GM18511 (cell line): Measurements from ENCODE around the gene LCE1A.

Experiments used
- ATAC-seq: cut with Tn5 transposase; IDR thresholded peaks from one replicate; pipeline ENCODE4 v1.9.1; 2021; ENCODE audit warnings: mild to moderate bottlenecking, moderate library complexity; ENCODE audit not compliant: unreplicated experiment

The LCE1A gene, protein sequence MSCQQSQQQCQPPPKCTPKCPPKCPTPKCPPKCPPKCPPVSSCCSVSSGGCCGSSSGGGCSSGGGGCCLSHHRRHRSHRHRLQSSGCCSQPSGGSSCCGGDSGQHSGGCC

DNA sequence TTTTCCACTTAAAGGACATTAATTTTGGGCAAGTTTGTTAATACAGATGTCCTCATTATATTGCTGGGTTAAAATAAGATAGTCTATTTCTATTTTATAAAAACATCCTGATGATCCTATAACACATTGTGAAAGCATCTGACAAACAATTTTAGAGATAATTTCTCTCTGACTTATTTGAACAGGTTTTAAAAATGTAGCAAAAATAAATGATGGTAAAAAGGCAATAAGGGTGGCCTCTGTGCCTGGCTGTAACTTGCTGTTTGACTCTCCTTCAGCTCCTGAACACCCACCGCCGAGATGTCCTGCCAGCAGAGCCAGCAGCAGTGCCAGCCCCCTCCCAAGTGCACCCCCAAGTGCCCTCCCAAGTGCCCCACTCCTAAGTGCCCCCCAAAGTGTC is at the start of gene LCE1A:
LCE1A (plus strand) TSS at position 301 of the 400 bp plus-strand sequence; CDS start at position 301, 0 bp downstream.
- no peak for ATAC-seq

DNA sequence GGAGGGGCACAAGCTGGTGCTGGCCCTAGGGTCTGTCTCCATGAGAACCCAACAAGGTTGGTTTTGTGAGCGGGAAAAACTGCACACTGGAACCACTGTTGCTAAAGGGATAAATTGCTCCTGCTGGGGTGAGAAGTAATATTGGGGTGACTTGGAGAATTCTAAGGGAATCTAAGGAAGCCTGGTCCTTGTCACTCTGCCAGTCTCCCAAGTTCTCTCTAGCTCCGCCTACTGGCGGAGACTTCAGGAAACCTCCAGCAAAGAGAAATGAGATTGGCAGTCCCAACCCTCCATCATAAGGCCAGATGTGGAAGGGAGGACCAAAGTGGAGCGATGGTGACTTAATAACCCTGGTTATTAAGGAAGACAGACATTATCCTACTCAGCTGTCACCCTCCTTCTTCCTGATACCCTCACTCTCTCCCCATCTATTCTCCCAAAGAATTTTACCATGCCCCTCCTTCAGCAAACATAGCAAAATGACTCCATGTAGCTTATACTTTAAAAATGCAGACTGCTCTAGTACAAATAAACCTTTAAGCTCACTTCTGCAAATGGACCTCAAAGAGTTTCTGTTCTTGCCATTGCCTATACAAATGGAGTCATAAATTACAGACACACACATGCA is 49.6 kb upstream of the LCE1A start:
- no peak for ATAC-seq

DNA sequence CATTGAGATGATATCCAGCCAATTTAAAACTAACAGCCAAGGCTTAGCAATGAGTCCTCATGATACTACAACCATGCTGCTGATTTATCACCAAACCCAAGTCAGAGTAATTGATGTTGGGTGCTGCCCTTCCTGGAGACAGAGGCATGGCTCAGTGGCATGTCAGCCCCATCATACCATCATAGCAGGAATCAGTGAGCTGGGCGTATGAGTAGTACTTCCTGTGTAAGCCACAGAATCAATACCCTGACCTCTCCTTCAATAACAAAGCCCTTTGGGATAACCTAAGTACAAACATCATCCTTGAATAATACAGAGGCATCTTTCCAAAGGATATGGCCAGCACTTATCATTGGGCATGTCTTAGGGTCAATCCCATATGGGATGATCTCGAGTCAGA is 44.2 kb upstream of the LCE1A start:
- no peak for ATAC-seq

DNA sequence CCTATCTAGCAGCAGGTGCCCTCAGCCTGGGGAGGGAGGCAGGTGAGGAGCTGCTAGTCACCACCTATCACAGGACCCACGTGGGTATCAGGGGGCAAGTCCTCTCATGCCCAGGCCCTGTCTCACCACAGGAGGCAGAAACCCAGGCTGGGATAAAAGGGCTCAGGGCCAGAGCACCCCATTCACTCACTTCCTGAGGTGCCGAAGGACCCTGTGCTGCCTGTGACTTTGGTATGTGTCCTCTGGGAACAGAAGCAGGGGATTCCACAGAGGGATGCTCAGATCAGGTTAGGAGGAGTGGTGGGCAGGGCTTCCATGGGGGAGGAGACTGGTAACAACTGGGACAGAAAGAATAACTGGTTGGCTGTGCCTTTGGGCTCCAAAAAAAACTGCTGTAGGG is 41.2 kb upstream of the LCE1A start, which contains the start of gene LCE1E:
LCE1E (plus strand) TSS at position 181 of the 400 bp plus-strand sequence. CDS start 1,043 bp downstream, outside the sequence.
- no peak for ATAC-seq

DNA sequence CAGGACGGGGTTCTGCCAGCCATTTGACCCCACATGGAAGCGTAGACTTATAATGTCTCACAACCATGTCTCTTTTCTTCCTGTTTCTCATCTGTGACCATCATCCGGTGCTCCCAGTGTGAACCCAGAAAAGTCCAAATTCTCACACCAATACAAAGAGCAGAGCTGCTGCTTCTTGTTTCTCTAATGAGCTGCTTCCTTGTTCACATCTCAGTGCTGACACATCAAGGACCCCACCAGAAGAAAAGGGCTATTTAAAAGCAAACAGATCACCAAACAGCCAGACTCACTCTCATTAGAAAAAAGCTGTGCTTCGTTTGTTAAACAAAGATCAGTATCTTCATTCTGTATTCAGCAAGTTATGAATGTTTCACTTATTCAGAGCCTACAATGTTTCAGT is 31.6 kb upstream of the LCE1A start:
- ATAC-seq, result no peak

DNA sequence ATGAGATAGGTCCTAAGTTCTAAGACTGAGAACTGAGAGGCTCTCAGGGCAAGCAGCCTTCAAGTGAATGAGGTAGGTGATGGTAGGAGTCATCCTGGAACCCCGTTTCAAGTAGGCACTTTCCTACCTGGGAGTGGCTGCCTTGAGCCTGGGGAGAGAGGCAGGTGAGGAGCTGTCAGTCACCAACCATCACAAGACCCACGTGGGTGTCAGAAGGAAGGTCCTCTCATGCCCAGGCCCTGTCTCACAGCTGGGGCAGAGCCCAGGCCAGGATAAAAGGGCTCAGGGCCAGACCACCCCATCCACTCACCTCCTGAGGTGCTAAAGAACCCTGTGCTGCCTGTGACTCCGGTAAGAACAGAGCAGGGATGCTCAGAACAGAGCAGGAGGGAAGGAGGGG is 30.9 kb upstream of the LCE1A start, which contains the start of gene LCE1D:
LCE1D (plus strand) TSS at position 301 of the 400 bp plus-strand sequence. CDS start 1,074 bp downstream, outside the sequence.
- ATAC-seq, result no peak

DNA sequence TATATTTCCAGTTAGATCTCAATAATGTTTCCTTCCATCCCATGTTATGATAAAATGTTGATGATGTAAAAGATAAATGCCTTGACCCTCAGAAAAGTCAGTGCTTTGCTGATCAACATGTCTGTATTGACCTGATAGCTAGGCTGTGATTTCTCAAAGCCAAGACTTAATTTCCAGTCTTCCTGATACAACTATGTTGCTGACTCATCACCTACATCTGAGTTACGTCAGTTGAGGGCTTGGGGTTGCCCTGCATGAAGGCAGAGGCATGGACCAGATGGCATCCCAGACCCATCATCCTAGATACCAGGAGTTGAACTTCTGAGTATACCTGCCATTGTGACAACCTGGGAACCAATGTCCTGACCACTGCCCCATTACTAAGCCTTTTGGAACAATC is 25.9 kb upstream of the LCE1A start:
- no peak for ATAC-seq

DNA sequence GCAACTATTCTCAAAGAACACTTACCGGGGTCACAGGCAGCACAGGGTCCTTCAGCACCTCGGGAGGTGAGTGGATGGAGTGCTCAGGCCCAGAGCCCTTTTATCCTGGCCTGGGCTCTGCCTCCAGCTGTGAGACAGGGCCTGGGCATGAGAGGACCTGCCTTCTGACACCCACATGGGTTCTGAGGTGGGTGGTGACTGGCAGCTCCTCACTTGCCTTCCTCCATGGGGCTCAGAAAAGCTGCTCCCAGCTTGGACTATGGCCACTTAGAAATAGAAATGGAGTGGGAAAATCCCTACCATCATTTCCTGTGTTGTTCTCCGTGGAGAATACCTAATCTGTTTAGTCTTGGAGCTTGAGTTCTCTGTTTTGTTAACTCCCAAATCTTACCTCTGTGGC is 20.7 kb upstream of the LCE1A start, which contains the start of gene LCE1C:
LCE1C (minus strand) TSS at position 76 of the 400 bp plus-strand sequence. CDS start 1,173 bp downstream, outside the sequence.
- ATAC-seq, result no peak

DNA sequence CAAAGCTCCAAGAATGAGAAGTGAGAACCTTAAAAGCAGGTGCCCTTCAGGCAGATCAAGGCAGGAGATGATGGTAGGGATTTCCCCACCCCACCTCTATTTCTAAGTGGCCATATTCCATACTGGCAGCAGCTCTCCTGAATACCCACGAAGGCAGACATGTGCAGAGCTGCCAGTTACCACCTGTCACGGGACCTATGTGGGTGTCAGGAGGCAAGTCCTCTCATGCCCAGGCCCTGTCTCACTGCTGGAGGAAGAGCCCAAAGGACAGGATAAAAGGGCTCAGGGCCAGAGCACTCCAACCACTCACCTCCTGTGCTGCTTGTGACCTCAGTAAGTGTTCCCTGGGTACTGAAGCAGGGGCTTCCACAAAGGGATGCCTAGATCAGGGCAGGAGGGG is 16.2 kb upstream of the LCE1A start:
- no peak for ATAC-seq

DNA sequence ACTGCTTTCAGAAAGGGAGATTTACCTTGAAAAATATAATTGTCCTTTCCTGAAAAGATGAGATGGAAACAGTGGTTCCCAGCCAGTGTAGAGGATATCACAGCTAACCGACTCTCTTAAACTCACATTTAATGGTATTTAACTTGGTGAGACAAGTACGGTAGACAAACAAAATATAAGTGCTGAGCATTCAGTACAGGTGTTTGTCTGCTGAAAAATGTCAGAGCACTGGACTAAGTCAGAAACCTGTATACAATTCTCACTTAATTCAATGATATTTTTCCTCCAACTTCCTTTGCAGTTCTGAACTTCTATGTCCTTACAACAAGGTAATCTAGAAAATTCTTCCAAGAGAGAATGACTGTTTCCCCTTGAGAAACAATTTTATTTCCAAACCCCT is 15.6 kb upstream of the LCE1A start, which contains the start of gene LCE1B:
LCE1B (plus strand) TSS at position 301 of the 400 bp plus-strand sequence. CDS start 476 bp downstream, outside the sequence.
- no peak for ATAC-seq

DNA sequence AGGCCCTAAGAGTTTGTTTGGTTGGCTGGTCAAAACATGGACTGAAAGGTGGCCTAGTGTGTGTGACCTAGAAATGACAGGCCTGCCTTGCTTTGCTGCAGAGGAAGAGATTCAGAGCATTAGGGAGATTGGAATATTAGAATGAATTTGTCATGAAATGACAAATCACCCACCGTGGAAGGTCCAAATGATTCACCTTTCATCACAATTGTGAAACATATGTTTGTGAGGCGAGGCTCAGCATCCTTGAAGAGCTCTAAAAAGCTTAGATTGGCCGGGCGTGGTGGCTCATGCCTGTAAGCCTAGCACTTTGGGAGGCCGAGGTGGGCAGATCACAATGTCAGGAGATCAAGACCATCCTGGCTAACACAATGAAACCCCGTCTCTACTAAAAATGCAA is 10.0 kb upstream of the LCE1A start:
- no peak for ATAC-seq

DNA sequence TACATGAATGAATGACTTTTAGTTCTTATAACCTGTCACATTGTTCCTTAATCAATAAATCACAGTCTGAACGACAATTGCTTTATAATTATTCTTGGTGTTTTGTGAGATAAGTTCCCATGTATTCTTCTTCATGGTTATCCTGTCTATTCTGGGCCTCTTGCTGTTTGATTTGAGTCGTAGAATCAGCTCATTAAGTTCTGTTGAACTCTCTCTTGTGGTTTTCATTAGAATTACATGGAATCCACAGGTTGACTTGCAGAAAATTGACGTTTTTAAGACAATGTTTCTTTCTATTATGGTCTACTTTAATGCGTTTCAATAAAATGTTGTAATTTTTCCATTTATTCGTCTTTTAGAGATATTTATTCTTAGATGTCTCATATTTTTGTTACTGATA is 4.0 kb upstream of the LCE1A start:
- ATAC-seq, result no peak

DNA sequence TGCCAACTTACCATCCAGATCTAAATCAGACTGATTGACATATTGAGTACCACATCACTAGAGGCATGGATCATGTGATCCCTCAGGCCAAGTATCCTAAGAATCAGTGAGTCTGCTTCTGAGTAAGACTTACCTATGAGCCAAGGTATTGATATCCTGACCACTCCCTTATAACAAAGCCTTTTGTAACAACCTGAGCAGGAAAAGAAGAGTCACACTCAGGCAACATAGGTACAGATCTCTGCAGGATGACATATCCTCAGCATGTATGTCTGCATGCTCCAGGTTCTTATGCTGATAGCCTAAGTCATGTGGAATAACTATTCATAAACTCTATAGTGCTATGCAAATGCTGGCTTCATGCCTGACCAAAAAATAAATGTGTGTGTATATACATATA is 2.3 kb upstream of the LCE1A start:
- no peak for ATAC-seq

DNA sequence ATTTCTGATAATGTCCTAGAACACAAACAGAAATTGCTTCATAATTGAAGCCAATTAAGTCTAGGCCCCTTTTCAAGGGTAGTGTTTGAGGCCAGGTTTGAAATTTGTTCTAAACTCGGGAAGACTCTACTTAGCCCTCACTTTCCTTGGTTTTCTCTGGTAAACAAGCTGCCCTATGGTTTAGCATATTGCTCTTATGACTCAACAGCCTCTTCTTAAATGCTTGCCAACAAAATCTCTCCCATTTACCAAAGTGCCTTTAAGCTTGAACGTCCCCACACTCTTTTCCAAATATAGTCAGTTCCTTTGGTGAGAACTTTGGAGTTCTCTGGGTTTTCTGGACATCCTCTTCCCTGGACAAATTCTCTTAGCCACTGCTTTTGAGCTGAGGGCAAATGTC is 9.6 kb downstream of the LCE1A start:
- no peak for ATAC-seq

DNA sequence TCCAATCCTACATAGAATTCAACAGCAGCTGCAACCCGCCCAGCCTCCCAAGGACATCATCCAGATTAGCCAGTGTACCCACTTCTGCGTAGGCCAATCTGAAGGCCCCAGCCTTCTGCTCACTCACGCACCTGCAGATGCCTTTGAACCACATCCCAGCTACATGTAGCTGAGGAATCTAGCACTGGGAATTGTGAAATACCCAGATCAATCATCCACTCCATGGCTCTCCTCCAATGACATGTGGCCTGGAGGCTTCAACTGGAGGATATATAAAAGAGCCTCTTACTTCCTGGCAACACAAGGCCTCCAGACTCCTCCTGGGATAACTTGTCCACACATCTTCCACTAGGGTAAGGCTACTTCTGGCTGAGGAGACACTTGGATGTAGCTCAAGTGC is 15.3 kb downstream of the LCE1A start, which contains the start of gene LCE6A:
LCE6A (plus strand) TSS at position 301 of the 400 bp plus-strand sequence. CDS start 665 bp downstream, outside the sequence.
- ATAC-seq, result no peak

DNA sequence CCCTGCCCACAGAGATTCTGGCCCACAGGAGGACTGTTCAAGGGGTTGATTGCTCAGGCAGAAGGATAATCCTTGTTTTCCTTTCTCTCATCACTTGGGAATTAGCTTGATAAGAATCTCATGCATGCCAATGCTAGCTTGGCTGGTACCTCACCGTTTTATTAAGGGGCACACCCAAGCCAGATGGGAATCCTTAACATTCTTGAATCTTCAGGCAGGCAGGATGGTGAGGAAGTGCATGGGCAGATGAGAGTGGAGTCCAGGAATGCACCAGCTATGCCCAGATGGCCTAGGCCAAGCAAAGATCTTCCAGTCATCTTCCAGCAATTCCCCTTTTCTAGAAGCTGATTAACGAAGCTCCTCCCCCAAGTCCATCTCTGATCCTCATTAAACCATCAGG is 28.4 kb downstream of the LCE1A start:
- ATAC-seq, result no peak

DNA sequence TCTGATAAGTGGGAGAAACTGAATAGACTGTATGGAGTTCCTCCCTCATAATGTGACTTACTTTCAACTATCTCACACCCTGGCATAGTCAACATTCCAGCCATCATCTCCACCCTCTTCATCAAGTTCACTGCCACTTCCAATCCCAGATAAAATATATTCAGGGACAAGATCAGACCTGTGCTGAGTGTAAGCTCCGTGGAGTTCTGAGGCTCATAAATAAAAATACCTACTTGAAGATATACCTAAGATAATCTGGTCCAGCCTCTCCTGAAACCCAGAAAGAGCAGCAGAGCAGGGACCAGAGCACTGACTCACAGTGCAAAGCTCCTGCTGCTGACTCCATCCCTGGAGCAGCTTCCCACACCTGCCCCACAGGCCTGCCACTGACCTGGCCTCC is 30.8 kb downstream of the LCE1A start:
- ATAC-seq, result no peak

DNA sequence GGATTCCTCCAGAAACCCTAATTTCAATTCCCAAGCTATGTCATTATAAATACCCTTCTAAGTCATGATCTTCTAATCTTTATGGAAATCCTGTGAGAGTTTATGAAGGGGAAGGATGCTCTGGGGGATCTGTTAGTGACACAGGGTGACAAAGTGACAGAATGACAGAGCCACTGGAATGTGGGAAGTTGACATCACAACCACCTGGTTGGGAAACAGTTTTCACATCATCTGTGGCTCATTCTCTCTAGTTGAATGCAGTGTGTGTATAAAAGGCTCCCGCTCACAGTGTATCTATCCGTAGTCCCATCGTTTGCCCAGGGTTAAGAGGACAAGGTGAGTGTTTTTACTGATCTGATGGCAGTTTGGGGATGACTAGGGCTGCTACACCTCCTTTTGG is 32.4 kb downstream of the LCE1A start, which contains the start of gene LCE7A:
LCE7A (plus strand) TSS at position 301 of the 400 bp plus-strand sequence. CDS start 702 bp downstream, outside the sequence.
- ATAC-seq, result no peak

DNA sequence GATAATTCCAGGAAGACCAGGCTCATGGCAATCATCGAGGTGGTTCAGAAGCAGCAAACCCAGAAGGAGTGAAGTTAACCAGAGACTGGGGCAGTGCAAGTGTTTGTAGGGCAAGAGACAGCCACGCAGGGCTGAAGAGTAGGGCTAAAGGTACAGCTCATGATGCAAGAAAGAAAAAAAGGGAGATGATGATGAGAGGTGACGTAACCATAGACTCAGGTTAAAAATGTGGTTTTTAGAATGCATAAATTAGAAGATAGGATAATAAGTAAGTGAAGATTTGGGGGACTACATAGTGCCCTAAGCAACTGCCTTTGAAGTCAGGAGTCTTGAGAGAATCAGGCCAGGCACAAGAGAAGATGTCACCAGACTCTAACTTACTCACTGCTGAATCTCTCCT is 32.9 kb downstream of the LCE1A start:
- ATAC-seq, result no peak

DNA sequence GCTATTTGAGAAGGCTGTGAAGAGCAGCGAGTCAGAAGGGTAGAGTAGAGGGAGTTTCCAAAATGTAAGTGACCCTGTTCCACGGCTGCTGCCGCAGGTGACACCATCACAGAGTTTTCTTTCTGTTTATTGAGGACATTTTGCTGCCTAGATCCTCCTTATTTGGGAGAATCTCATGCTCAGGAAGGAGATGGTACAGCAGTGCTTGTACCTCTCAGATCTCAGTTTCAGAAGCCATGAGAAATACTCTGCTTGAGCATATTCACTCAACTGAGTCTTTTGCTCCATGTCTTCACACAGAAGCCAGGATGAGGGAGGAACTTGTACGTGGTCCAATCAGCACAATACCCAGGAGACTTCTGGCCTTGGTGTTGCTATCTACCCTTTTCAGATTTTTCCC is 34.1 kb downstream of the LCE1A start:
- no peak for ATAC-seq

DNA sequence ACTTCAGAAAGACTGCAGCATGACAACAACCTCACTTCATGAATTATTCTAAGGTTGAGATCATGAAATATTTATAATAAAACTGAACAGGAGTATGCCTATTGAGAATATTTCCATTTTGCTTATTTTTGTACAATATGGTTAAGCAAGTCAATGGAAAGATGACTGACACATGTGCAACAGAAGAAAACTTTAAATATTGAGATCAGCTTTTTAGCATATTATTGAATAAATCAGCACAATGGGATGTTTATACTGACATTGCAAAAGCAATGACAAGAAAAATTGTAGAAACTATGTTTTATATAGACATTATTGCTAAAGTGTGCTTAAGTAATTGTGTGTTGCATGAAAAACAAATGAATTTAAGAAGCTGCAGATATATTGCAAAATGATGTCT is 37.2 kb downstream of the LCE1A start:
- no peak for ATAC-seq

DNA sequence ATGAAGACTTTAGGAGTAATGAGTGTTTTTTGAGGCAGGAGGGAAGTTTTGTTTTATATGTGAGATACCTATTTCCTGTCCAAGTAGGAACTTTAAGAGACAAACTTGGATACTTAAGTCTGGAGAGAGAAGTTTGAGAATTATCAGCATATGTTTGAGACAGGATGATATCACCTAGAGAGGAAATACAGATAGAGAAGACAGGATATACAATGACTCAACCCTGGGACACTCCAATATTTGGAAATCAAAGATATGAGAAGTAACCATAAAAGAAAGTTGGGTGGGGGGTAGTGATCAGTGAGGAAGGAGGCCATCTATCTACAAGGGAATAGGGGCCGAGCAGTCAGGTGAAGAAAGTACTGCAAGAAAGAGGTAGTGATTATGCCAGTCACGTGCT is 39.0 kb downstream of the LCE1A start:
- ATAC-seq, result no peak
